Measurements from ENCODE around the gene CDCA3.

The CDCA3 gene

GRCh38 chr12:6849427-6849826, 1.7 kb downstream of the CDCA3 start:
- no peak for DNase-seq (ENCODE audit: low read depth in 2 of 2)
- no peak for TF ChIP-seq CTCF (IDR thresholded peaks at IDR 0.05; ENCODE audit: low read depth, low read length)
- no peak overlapping the region for H3K4me3 ChIP-seq (replicated peaks in 1 of 2; ENCODE audit: low read depth in 2 of 2, low read length in 2 of 2)

- H3K4me3 ChIP-seq (replicated peaks in 1 of 2; ENCODE audit: low read depth in 2 of 2, low read length in 2 of 2) = no peak overlapping the region
- DNase-seq (ENCODE audit: low read depth in 2 of 2) = no peak
- no peak for TF ChIP-seq CTCF (IDR thresholded peaks at IDR 0.05; ENCODE audit: low read depth, low read length)
These were observed 3.4 kb downstream of the CDCA3 start for GRCh38 chr12:6847676-6848075.

GRCh38 chr12:6846316-6846869, 4.7 kb downstream of the CDCA3 start:
- no peak for DNase-seq (ENCODE audit: low read depth in 2 of 2)
- TF ChIP-seq CTCF (IDR thresholded peaks at IDR 0.05; ENCODE audit: low read depth, low read length) = no peak
- H3K4me3 ChIP-seq (replicated peaks in 1 of 2; ENCODE audit: low read depth in 2 of 2, low read length in 2 of 2) = no peak overlapping the region

DNA sequence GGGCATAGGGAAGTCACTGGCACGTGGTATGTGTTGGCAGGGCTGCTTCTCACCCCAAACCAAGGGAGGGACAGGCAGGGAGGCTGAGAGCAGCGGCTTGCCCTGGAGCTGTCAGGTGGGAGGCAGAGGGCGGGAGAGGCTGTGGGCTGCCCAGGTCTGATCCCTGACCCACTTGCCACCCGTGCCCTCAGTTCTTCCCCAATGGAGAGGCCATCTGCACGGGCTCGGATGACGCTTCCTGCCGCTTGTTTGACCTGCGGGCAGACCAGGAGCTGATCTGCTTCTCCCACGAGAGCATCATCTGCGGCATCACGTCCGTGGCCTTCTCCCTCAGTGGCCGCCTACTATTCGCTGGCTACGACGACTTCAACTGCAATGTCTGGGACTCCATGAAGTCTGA, 5.7 kb downstream of the CDCA3 start:
- no peak overlapping the region for H3K4me3 ChIP-seq (replicated peaks in 1 of 2; ENCODE audit: low read depth in 2 of 2, low read length in 2 of 2)
- no peak for DNase-seq (ENCODE audit: low read depth in 2 of 2)
- TF ChIP-seq CTCF (IDR thresholded peaks at IDR 0.05; ENCODE audit: low read depth, low read length) = no peak

GRCh38 chr12:6843118-6843902, 7.8 kb downstream of the CDCA3 start:
- no peak for TF ChIP-seq CTCF (IDR thresholded peaks at IDR 0.05; ENCODE audit: low read depth, low read length)
- DNase-seq (ENCODE audit: low read depth in 2 of 2) = no peak
- no peak overlapping the region for H3K4me3 ChIP-seq (replicated peaks in 1 of 2; ENCODE audit: low read depth in 2 of 2, low read length in 2 of 2)

DNA sequence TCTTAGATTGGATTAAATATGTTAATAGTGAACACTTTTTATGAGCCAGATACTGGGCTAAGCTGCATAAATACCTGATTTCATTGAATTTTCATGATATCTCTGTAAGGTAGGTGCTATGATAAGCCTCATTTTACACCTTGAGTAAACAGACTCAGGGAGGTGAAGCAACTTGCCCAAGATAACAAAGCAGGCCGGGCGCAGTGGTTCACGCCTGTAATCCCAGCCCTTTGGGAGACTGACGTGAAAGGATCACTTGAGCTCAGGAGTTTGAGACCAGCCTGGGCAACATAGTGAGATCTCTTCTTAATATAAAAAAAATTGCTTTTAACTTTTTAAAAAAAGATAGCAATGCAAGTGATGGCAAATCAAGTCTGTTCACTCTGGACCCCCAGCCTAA, 9.0 kb downstream of the CDCA3 start:
- no peak for TF ChIP-seq CTCF (IDR thresholded peaks at IDR 0.05; ENCODE audit: low read depth, low read length)
- DNase-seq (ENCODE audit: low read depth in 2 of 2) = no peak
- H3K4me3 ChIP-seq (replicated peaks in 1 of 2; ENCODE audit: low read depth in 2 of 2, low read length in 2 of 2) = no peak overlapping the region

Data from cardiac fibroblast (primary cell).